Neuronal stem cell (in vitro differentiated cells): ENCODE data around the gene CACNG7.

Experiments
- DNase-seq: peaks from one replicate; pipeline ENCODE4 v3.0.0-alpha.2; 2013; ENCODE audit warnings: low spot score
- H2AFZ ChIP-seq: one replicate; pipeline ENCODE4 v1.6.1; 2013; ENCODE audit warnings: mild to moderate bottlenecking, low read length, inconsistent platforms
- H2AK5ac ChIP-seq: 2 replicates; pipeline ENCODE4 v1.6.1; 2013; ENCODE audit warnings: low read depth, mild to moderate bottlenecking, inconsistent platforms, low read length, moderate library complexity, mixed read lengths
- H2BK120ac ChIP-seq: 2 replicates; pipeline ENCODE4 v1.6.1; 2013; ENCODE audit warnings: low read depth, mild to moderate bottlenecking, inconsistent platforms, low read length, moderate library complexity, mixed read lengths
- H2BK12ac ChIP-seq: one replicate; pipeline ENCODE4 v1.6.1; 2013; ENCODE audit warnings: low read length, inconsistent platforms
- H2BK15ac ChIP-seq: 2 replicates; pipeline ENCODE4 v1.6.1; 2013; ENCODE audit warnings: mild to moderate bottlenecking, low read length, inconsistent platforms, mixed read lengths
- H2BK5ac ChIP-seq: one replicate; pipeline ENCODE4 v1.6.1; 2013; ENCODE audit warnings: inconsistent platforms, mild to moderate bottlenecking, low read length, moderate library complexity
- H3K14ac ChIP-seq: one replicate; pipeline ENCODE4 v1.6.1; 2013; ENCODE audit warnings: low read length, inconsistent platforms
- H3K18ac ChIP-seq: 2 replicates; pipeline ENCODE4 v1.6.1; 2013; ENCODE audit warnings: low read length, inconsistent platforms
- H3K23ac ChIP-seq: 2 replicates; pipeline ENCODE4 v1.6.1; 2013; ENCODE audit warnings: low read depth, mild to moderate bottlenecking, mixed read lengths, low read length, inconsistent platforms; ENCODE audit not compliant: poor library complexity
- H3K27ac ChIP-seq: replicated peaks from 3 replicates; pipeline ENCODE4 v1.5.1; 2013; ENCODE audit warnings: low read length, inconsistent platforms
- H3K27me3 ChIP-seq, 3 experiments: 2 replicates each; pipeline ENCODE4 v1.6.1; 2013; ENCODE audit warnings: low read length in 3 of 3, mild to moderate bottlenecking in 2 of 3, inconsistent platforms in 1 of 3, low read depth in 1 of 3, mixed read lengths in 1 of 3, moderate library complexity in 1 of 3; ENCODE audit not compliant: control insufficient read depth in 3 of 3, insufficient read depth in 3 of 3
- H3K36me3 ChIP-seq, 2 donors: replicated peaks in 1 of 2; 2 replicates each; pipeline ENCODE4 v1.6.1; 2013; ENCODE audit warnings: low read length in 2 of 2; ENCODE audit not compliant: control insufficient read depth in 2 of 2, insufficient read depth in 2 of 2
- H3K4ac ChIP-seq: 2 replicates; pipeline ENCODE4 v1.6.1; 2013; ENCODE audit warnings: inconsistent platforms, mild to moderate bottlenecking, low read length, moderate library complexity
- H3K4me1 ChIP-seq, 2 donors: 1 replicate in 1 of 2; 2 replicates in 1 of 2; pipeline ENCODE4 v1.6.1; 2013; ENCODE audit warnings: low read length in 2 of 2, low read depth in 1 of 2; ENCODE audit not compliant: control insufficient read depth in 2 of 2, insufficient read depth in 1 of 2
- H3K4me2 ChIP-seq: one replicate; pipeline ENCODE4 v1.6.1; 2013; ENCODE audit warnings: mild to moderate bottlenecking, low read length, inconsistent platforms; ENCODE audit not compliant: insufficient read depth, poor library complexity, severe bottlenecking
- H3K4me3 ChIP-seq, 2 donors: 2 replicates each; pipeline ENCODE4 v1.5.1; 2013; ENCODE audit warnings: low read length in 2 of 2, mild to moderate bottlenecking in 2 of 2, inconsistent platforms in 1 of 2, moderate library complexity in 1 of 2
- H3K79me1 ChIP-seq: one replicate; pipeline ENCODE4 v1.6.1; 2013; ENCODE audit warnings: low read depth, mild to moderate bottlenecking, inconsistent platforms, low read length, moderate library complexity
- H3K9ac ChIP-seq: one replicate; pipeline ENCODE4 v1.6.1; 2013; ENCODE audit warnings: mild to moderate bottlenecking, low read depth, low read length, inconsistent platforms; ENCODE audit not compliant: poor library complexity
- H3K9me3 ChIP-seq, 2 donors: replicated peaks in 1 of 2; 2 replicates each; pipeline versions ENCODE3 to v1.6.1; 2013; ENCODE audit warnings: low read length in 2 of 2, mild to moderate bottlenecking in 2 of 2, inconsistent platforms in 1 of 2, low read depth in 1 of 2, mixed read lengths in 1 of 2, moderate library complexity in 1 of 2; ENCODE audit not compliant: control insufficient read depth in 2 of 2, insufficient read depth in 1 of 2
- H4K8ac ChIP-seq: one replicate; pipeline ENCODE4 v1.6.1; 2013; ENCODE audit warnings: low read depth, mild to moderate bottlenecking, inconsistent platforms, low read length, moderate library complexity
- H4K91ac ChIP-seq: one replicate; pipeline ENCODE4 v1.6.1; 2013; ENCODE audit warnings: low read length, low read depth, mild to moderate bottlenecking, inconsistent platforms; ENCODE audit not compliant: poor library complexity
- WGBS, 2 donors: extraction: QIAGEN DNeasy Blood & Tissue Kit; methylation state at CpG; one replicate each; pipeline ENCODE4 v1.1.7; 2013; ENCODE audit warnings: missing lambda C conversion rate in 2 of 2, mixed read lengths in 1 of 2; ENCODE audit not compliant: insufficient read length in 2 of 2, insufficient replicate concordance in 1 of 2; ENCODE audit errors: extremely low coverage in 2 of 2; 5-methylcytosine and 5-hydroxymethylcytosine counted together

Gene CACNG7

GRCh38 chr19:53892981-53893325, 16.1 kb upstream of the CACNG7 start:
- H3K14ac ChIP-seq: no peak overlapping the region
- no peak overlapping the region for H3K23ac ChIP-seq
- no peak overlapping the region for H4K91ac ChIP-seq
- no peaks in the 10 kb centered on the region for H3K79me1 ChIP-seq
- no peak overlapping the region for H3K4me2 ChIP-seq
- H3K27me3 ChIP-seq: peaks cover 0 to 5% (median 0%) of the 10 kb centered on the region in 3 experiments
- H3K4me3 ChIP-seq: no peak overlapping the region
- no peak overlapping the region for H2AK5ac ChIP-seq
- DNase-seq: no peak
- no peak overlapping the region for H2BK12ac ChIP-seq
- WGBS, 2 donors: no CpG with 5 or more reads among the region's 8 CpGs
- H4K8ac ChIP-seq: no peak overlapping the region
- no peak overlapping the region for H3K18ac ChIP-seq
- H3K27ac ChIP-seq: no peak overlapping the region
- peak overlapping the region; percentile 8 for H2AFZ ChIP-seq
- H3K36me3 ChIP-seq: no peaks in the 10 kb centered on the region
- H2BK5ac ChIP-seq: no peak overlapping the region
- no peak overlapping the region for H3K4ac ChIP-seq
- peaks cover 16 to 19% of the 10 kb centered on the region in 2 donors for H3K4me1 ChIP-seq
- H3K9me3 ChIP-seq: no peaks in the 10 kb centered on the region
- H2BK15ac ChIP-seq: no peak overlapping the region
- no peak overlapping the region for H2BK120ac ChIP-seq
- no peak overlapping the region for H3K9ac ChIP-seq

GRCh38 chr19:53894707-53895106, 14.4 kb upstream of the CACNG7 start:
- H2BK15ac ChIP-seq: no peak overlapping the region

GRCh38 chr19:53896682-53897081, 12.4 kb upstream of the CACNG7 start:
- Histone ChIP-seq H3K14ac (no peak overlapping the region), H3K4me2 (no peak overlapping the region), H3K9me3 (peaks cover 0 to 3% of the 10 kb centered on the region in 2 donors), H3K4ac (no peak overlapping the region), H3K4me1 (peaks cover 10 to 18% of the 10 kb centered on the region in 2 donors), H4K91ac (no peak overlapping the region), H2BK12ac (no peak overlapping the region), H4K8ac (no peak overlapping the region), H3K79me1 (no peaks in the 10 kb centered on the region), H3K18ac (no peak overlapping the region), H3K27me3 (peaks cover 0 to 8% (median 0%) of the 10 kb centered on the region in 3 experiments), H3K9ac (no peak overlapping the region), H2AK5ac (no peak overlapping the region), H2BK5ac (no peak overlapping the region), H2BK120ac (no peak overlapping the region), H3K27ac (no peak overlapping the region), H3K23ac (no peak overlapping the region), H2AFZ (no peak overlapping the region), H3K4me3 (no peak overlapping the region), H3K36me3 (peaks cover 0 to 5% of the 10 kb centered on the region in 2 donors), H2BK15ac (no peak overlapping the region)
- no peak for DNase-seq
- no CpG with 5 or more reads among the region's 4 CpGs for WGBS, 2 donors

More at GRCh38 chr19:53894707-53895106, 14.4 kb upstream of the CACNG7 start:
- no CpG with 5 or more reads among the region's 9 CpGs for WGBS, 2 donors
- H2BK5ac ChIP-seq: no peak overlapping the region
- no peaks in the 10 kb centered on the region for H3K79me1 ChIP-seq
- no peak overlapping the region for H4K8ac ChIP-seq
- H3K4me2 ChIP-seq: no peak overlapping the region
- no peak overlapping the region for H3K23ac ChIP-seq
- H2AFZ ChIP-seq: no peak overlapping the region
- peaks cover 11 to 20% of the 10 kb centered on the region in 2 donors for H3K4me1 ChIP-seq
- H2BK12ac ChIP-seq: no peak overlapping the region
- H3K18ac ChIP-seq: no peak overlapping the region
- no peak overlapping the region for H3K27ac ChIP-seq
- no peak for DNase-seq
- no peak overlapping the region for H3K14ac ChIP-seq
- H3K9ac ChIP-seq: no peak overlapping the region
- no peak overlapping the region for H3K4me3 ChIP-seq
- H3K4ac ChIP-seq: no peak overlapping the region
- H2AK5ac ChIP-seq: no peak overlapping the region
- no peak overlapping the region for H2BK120ac ChIP-seq
- peaks cover 0 to 8% (median 0%) of the 10 kb centered on the region in 3 experiments for H3K27me3 ChIP-seq
- no peaks in the 10 kb centered on the region for H3K9me3 ChIP-seq
- no peaks in the 10 kb centered on the region for H3K36me3 ChIP-seq
- H4K91ac ChIP-seq: no peak overlapping the region

- no peak overlapping the region for H3K9ac ChIP-seq
- no peak overlapping the region for H2BK12ac ChIP-seq
- H2BK15ac ChIP-seq: no peak overlapping the region
- H3K9me3 ChIP-seq: peaks cover 0 to 3% of the 10 kb centered on the region in 2 donors
- no peak overlapping the region for H2BK5ac ChIP-seq
- no peak overlapping the region for H3K4me2 ChIP-seq
- no peak overlapping the region for H3K4me3 ChIP-seq
- no CpG with 5 or more reads among the region's 4 CpGs for WGBS, 2 donors
- no peak overlapping the region for H3K4ac ChIP-seq
- H3K23ac ChIP-seq: no peak overlapping the region
- H3K4me1 ChIP-seq: peaks cover 2 to 13% of the 10 kb centered on the region in 2 donors
- H3K27me3 ChIP-seq: peaks cover 0 to 8% (median 0%) of the 10 kb centered on the region in 3 experiments
- H4K8ac ChIP-seq: no peak overlapping the region
- H3K18ac ChIP-seq: no peak overlapping the region
- H2BK120ac ChIP-seq: no peak overlapping the region
- H3K79me1 ChIP-seq: no peaks in the 10 kb centered on the region
- no peak for DNase-seq
- H3K14ac ChIP-seq: no peak overlapping the region
- H2AK5ac ChIP-seq: no peak overlapping the region
- H3K36me3 ChIP-seq: peaks cover 0 to 5% of the 10 kb centered on the region in 2 donors
- H3K27ac ChIP-seq: no peak overlapping the region
- H2AFZ ChIP-seq: no peak overlapping the region
- H4K91ac ChIP-seq: no peak overlapping the region
These were observed 11.6 kb upstream of the CACNG7 start for GRCh38 chr19:53897459-53897858.
